Measurements from ENCODE around the gene CRYGB.

DNA sequence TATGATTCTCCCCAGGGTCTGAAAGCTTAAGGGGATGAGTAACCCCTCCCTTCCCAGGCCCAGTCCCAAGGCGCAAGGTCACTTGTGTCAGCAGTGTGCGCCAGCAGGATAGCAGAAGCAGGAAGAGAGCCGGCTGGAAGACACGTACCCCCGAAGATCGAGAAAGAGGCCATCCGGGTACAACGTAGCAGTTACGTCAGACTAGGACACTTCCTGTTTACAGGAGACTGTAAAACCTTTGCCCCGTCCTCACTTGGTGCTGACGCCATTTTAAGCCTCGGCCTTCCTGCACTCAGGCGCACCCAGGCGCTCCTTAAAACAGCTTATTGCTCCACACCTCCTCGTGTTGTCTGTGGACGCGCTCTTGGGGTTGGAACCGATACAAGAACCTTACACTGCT is 6.5 kb downstream of the CRYGB start:
- TF ChIP-seq POLR2A (IDR thresholded peaks at IDR 0.05; ENCODE audit: low read length) (no peak), GATA1 (IDR thresholded peaks at IDR 0.05; ENCODE audit: low read depth, low read length) (no peak)

Measured in erythroblast (primary cell).